AG09319 (cell line): ENCODE data around the gene ATG7.
"Not testable (repeated sequence)": the region's sequence is repeated elsewhere in the genome, so short reads cannot be mapped to it uniquely, and the experiment has no call there.

Experiments
- DNase-seq: peaks from one replicate; pipeline ENCODE4 v3.0.0-alpha.2; 2010; ENCODE audit warnings: low read depth; ENCODE audit errors: extremely low read depth
- CTCF ChIP-seq: IDR thresholded peaks from 2 replicates; pipeline ENCODE4 v1.5.1; 2011; ENCODE audit warnings: low read depth, mild to moderate bottlenecking, inconsistent platforms, low read length, moderate library complexity

The ATG7 gene

GRCh38 chr3:11588755-11589154, 316.6 kb downstream of the ATG7 start:
- TF ChIP-seq CTCF: no peak

DNA sequence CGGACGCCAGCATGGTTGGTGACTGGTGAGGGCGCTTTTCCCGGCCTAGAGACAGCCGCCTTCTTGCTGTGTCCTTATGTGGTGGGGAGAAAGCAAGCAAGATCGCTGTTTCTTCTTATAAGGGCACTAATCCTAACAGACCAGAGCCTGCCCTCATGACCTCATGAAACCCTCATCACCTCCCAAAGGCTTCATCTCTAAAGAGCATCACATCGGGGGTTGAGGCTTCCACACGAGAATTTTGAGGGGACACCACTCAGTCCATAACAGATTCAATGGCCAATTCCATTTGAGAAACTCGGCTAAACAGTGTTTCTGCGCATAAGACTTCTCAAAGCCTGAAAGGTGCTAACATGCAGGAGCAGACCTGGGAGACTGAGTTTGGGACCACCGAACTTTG, 317.5 kb downstream of the ATG7 start:
- no peak for DNase-seq
- TF ChIP-seq CTCF: no peak

More at GRCh38 chr3:11588755-11589154, 316.6 kb downstream of the ATG7 start:
- no peak for DNase-seq

GRCh38 chr3:11591002-11591355, 318.8 kb downstream of the ATG7 start:
- TF ChIP-seq CTCF: no peak
- DNase-seq: no peak

- DNase-seq: peak; percentile 22
- TF ChIP-seq CTCF: no peak
These were observed 319.4 kb downstream of the ATG7 start for GRCh38 chr3:11591391-11592282.

DNA sequence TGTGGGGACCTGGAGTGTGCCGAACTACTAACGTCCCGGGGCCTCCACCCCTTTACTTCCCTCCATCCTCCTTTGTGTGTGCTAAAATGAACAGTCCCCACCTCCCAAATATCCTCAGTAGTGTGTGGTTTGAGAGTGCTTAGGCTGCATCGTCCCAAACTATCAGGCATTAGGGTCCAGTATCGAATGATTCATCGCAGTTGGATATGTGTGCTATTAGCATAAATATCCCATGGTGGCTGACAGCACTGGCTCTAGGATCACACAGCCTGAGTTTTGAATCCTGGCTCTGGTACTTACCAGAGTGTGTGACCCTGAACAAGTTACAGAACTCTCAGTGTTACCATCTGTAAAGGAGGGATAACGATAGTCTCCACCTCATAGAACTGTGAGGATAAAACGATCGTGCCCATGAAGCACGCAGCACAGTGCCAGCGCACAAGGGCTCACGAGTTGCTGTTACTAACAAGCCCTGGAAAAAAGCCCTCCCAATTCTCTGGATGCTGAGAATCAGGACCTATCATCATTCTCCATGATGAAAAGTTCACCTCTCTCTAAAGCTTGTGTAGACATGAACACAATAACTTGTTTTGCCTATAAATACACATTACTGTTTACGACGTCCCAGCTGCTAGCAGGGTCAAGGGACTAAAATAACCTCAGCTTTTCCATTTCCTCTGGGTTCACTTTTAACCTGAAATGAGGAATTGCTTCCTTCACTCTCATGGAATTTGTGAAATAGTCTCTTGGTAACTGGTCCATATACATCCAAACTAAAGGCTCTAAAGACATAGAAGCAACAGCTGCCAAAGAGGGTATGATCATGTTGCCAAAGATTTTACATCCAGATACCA, 320.5 kb downstream of the ATG7 start:
- no peak for DNase-seq
- TF ChIP-seq CTCF: no peak

DNA sequence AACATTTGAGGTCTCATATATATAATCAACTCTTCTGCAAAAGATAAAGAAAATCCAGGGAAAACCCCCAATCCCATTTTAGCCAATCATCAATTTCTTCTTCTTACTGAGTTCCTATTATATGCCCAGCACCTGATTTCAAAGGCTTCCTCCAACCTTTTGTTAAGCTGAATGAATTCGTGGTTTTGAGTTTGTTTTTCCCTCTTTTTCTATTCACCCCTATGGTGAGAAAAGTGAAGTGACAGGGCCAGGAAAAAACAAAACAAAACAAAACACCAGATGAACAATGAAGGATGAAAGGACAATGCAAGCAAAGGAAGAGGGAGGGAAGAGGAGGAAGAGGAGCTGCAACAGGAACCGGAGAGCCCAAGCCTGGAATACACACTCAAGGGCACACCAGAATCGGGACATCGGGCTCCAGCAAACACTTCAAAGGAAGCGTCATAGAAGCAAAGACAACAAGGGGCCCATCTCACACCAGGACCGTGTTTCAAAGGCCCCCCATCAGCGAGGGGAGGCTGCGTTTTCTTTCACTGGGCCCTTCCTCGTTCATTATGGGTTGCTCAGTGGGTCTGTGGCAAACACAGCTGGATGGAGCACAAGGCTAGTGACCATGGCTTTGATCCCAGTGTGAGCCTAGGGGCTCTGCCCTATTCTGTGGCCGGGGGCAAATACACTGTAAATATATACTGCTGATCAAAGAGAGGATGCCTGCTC, 321.3 kb downstream of the ATG7 start:
- DNase-seq: no peak
- no peak for TF ChIP-seq CTCF

DNA sequence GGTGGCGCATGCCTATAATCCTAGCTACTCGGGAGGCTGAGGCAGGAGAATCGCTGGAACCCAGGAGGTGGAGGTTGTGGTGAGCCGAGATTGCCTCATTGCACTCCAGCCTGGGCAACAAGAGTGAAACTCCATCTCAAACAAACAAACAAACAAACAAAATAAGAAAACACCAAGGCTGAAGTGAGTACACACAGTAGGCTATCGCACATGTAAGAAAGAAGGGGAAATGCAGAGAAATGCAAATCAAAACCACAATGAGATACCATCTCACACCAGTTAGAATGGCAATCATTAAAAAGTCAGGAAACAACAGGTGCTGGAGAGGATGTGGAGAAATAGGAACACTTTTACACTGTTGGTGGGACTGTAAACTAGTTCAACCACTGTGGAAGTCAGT, 322.8 kb downstream of the ATG7 start:
- not testable (repeated sequence) for DNase-seq
